MCF 10A (cell line): ENCODE results near the gene ADAM8. TPM values are rescaled to one million over a fixed set of nuclear protein-coding genes. Genes with fewer than 3 reads are reported as not detected.

ENCODE experiments used
- BruUV-seq: library from RNA; stranded (reverse); fragments of 400-500 nt; replicated peaks from 2 replicates; lab custom pipeline; 2021; lab: Mats Ljungman, UMichigan
- CTCF ChIA-PET: fragments of 300-600 bp; sonication (Branson Sonifier 250); formaldehyde crosslinking; extraction: SDS; loops from one replicate; lab custom pipeline; 2021; ENCODE audit warnings: antibody characterized with exemption, inconsistent platforms; lab: Yijun Ruan, JAX
- POLR2A ChIA-PET: fragments of 300-600, 350-650 bp; sonication (Branson Sonifier 250); formaldehyde crosslinking; extraction: SDS; loops from one replicate; lab custom pipeline; 2020; ENCODE audit warnings: antibody characterized with exemption, inconsistent platforms; lab: Yijun Ruan, JAX
- DNase-seq: peaks from one replicate; pipeline ENCODE4 v3.0.0-alpha.2; 2018; ENCODE audit not compliant: unreplicated experiment
- H3K27ac Mint-ChIP-seq: one replicate; pipeline ENCODE4 v1.8.0; 2022; ENCODE audit warnings: mild to moderate bottlenecking, low read depth, mixed read lengths; ENCODE audit not compliant: unreplicated experiment
- H3K27me3 Mint-ChIP-seq: one replicate; pipeline ENCODE4 v1.8.0; 2022; ENCODE audit warnings: mixed read lengths; ENCODE audit not compliant: insufficient read depth, unreplicated experiment
- H3K36me3 Mint-ChIP-seq: one replicate; pipeline ENCODE4 v1.8.0; 2022; ENCODE audit warnings: mild to moderate bottlenecking, moderate library complexity, mixed read lengths; ENCODE audit not compliant: insufficient read depth, unreplicated experiment
- H3K4me1 Mint-ChIP-seq: one replicate; pipeline ENCODE4 v1.8.0; 2022; ENCODE audit warnings: mixed read lengths; ENCODE audit not compliant: insufficient read depth, unreplicated experiment
- H3K4me3 Mint-ChIP-seq: one replicate; pipeline ENCODE4 v1.8.0; 2022; ENCODE audit warnings: mild to moderate bottlenecking, moderate library complexity, mixed read lengths; ENCODE audit not compliant: unreplicated experiment
- H3K9me3 Mint-ChIP-seq: one replicate; pipeline ENCODE4 v1.8.0; 2022; ENCODE audit warnings: mixed read lengths; ENCODE audit not compliant: unreplicated experiment
- CTCF ChIP-seq: fragments of 200-600 bp; IDR thresholded peaks from one replicate; pipeline ENCODE4 v1.8.0; 2022; ENCODE audit warnings: antibody characterized with exemption, mild to moderate bottlenecking; ENCODE audit not compliant: unreplicated experiment
- intact Hi-C: fragments of 100-400 bp; cut with micrococcal nuclease; formaldehyde crosslinking; loops from 2 replicates; pipeline ENCODE4 v1.14.1; 2022
- total RNA-seq: library from RNA; stranded (reverse); gene quantifications from 2 replicates; pipeline ENCODE4 v1.2.3, GENCODE V29; 2022

ADAM8 gene
- total RNA-seq, 1 experiment from 2014 or later, result 23.2 TPM

- peaks cover 6% of the 10 kb centered on the region for H3K36me3 Mint-ChIP-seq
- H3K27me3 Mint-ChIP-seq, result no peaks in the 10 kb centered on the region
- H3K4me3 Mint-ChIP-seq, result no peak overlapping the region
- H3K27ac Mint-ChIP-seq, result no peak overlapping the region
- H3K4me1 Mint-ChIP-seq, result peaks cover 31% of the 10 kb centered on the region
- no peak for DNase-seq
- TF ChIP-seq CTCF, result no peak
- BruUV-seq, result no TSS peak
- intact Hi-C loops, result no loop called here
- ChIA-PET CTCF (interaction anchor here (0.6 to 2.0 kb wide), 4 partner anchors 12 to 120 kb away, joined by 3 to 12 read pairs (median 6); no protein-coding TSS in a partner anchor), POLR2A (interaction anchor here (0.7 kb wide), 1 partner anchor 11 kb away, joined by 3 read pairs; no protein-coding TSS in a partner anchor)
- no peaks in the 10 kb centered on the region for H3K9me3 Mint-ChIP-seq
These were observed 13.0 kb downstream of the ADAM8 start for GRCh38 chr10:133263674-133264073.

- H3K36me3 Mint-ChIP-seq, result peaks cover 6% of the 10 kb centered on the region
- CTCF ChIA-PET, result interaction anchor here (0.6 to 2.0 kb wide), 4 partner anchors 16 to 419 kb away, joined by 3 to 12 read pairs (median 3); no protein-coding TSS in a partner anchor
- intact Hi-C loops, result no loop called here
These were observed 14.0 kb downstream of the ADAM8 start for GRCh38 chr10:133262696-133263095.

GRCh38 chr10:133261726-133262325 is 14.8 kb downstream of the ADAM8 start:
- Mint-ChIP-seq H3K27ac (peak overlapping the region; percentile 67), H3K4me3 (peak overlapping the region; percentile 68), H3K4me1 (peaks cover 44% of the 10 kb centered on the region), H3K27me3 (no peaks in the 10 kb centered on the region), H3K36me3 (peaks cover 6% of the 10 kb centered on the region), H3K9me3 (no peaks in the 10 kb centered on the region)
- intact Hi-C loops, result no loop called here
- DNase-seq, result peak; percentile 66
- TF ChIP-seq CTCF, result no peak
- no TSS peak for BruUV-seq
- ChIA-PET POLR2A (interaction anchor here (0.9 to 1.2 kb wide), 4 partner anchors 13 to 358 kb away, joined by 4 to 5 read pairs (median 4); no protein-coding TSS in a partner anchor), CTCF (interaction anchor here (0.6 kb wide), 1 partner anchor 55 kb away, joined by 3 read pairs; no protein-coding TSS in a partner anchor)

More at GRCh38 chr10:133262696-133263095, 14.0 kb downstream of the ADAM8 start:
- Mint-ChIP-seq H3K4me3 (no peak overlapping the region), H3K9me3 (no peaks in the 10 kb centered on the region), H3K27ac (no peak overlapping the region), H3K4me1 (peaks cover 39% of the 10 kb centered on the region), H3K27me3 (no peaks in the 10 kb centered on the region)
- no peak for TF ChIP-seq CTCF
- DNase-seq, result no peak
- no TSS peak for BruUV-seq
- POLR2A ChIA-PET, result interaction anchor here (1.0 to 1.3 kb wide), 2 partner anchors 16 to 45 kb away, joined by 3 to 6 read pairs; no protein-coding TSS in a partner anchor
